AG08395 (cell line): ENCODE results near the gene ASXL1.

Source experiments
- DNase-seq: peaks from one replicate; pipeline ENCODE4 v3.0.0; 2012; ENCODE audit warnings: mixed read lengths, low spot score

Gene ASXL1

GRCh38 chr20:32440758-32441078, 82.6 kb downstream of the ASXL1 start:
- no peak for DNase-seq

- DNase-seq: no peak
Observed at GRCh38 chr20:32441638-32442037, 83.5 kb downstream of the ASXL1 start.

GRCh38 chr20:32442630-32443373, 84.7 kb downstream of the ASXL1 start:
- DNase-seq: no peak

GRCh38 chr20:32443386-32443974, 85.3 kb downstream of the ASXL1 start:
- DNase-seq: no peak

GRCh38 chr20:32444474-32445220, 86.5 kb downstream of the ASXL1 start:
- DNase-seq: no peak

GRCh38 chr20:32445539-32446273, 87.6 kb downstream of the ASXL1 start:
- DNase-seq: no peak

- DNase-seq: no peak
Observed at GRCh38 chr20:32446301-32447100, 88.4 kb downstream of the ASXL1 start.

- no peak for DNase-seq
Observed at GRCh38 chr20:32447136-32448027, 89.3 kb downstream of the ASXL1 start.

GRCh38 chr20:32448306-32449056, 90.3 kb downstream of the ASXL1 start:
- no peak for DNase-seq

- DNase-seq: no peak
Observed at GRCh38 chr20:32449057-32449889, 91.1 kb downstream of the ASXL1 start.

- no peak for DNase-seq
Observed at GRCh38 chr20:32449890-32450401, 91.8 kb downstream of the ASXL1 start.

- DNase-seq: no peak
Observed at GRCh38 chr20:32450484-32451061, 92.4 kb downstream of the ASXL1 start.

- DNase-seq: no peak
Observed at GRCh38 chr20:32451340-32451681, 93.2 kb downstream of the ASXL1 start.

- DNase-seq: no peak
Observed at GRCh38 chr20:32451682-32452461, 93.7 kb downstream of the ASXL1 start.

- no peak for DNase-seq
Observed at GRCh38 chr20:32452776-32453466, 94.8 kb downstream of the ASXL1 start.

- no peak for DNase-seq
Observed at GRCh38 chr20:32453467-32454163, 95.5 kb downstream of the ASXL1 start.
